HepG2 (cell line): ENCODE measurements around the gene TLR5. TPM values are rescaled to one million over a fixed set of nuclear protein-coding genes. Genes with fewer than 3 reads are reported as not detected.

Source experiments
- ATAC-seq: fragments of 200-7000 bp; cut with Tn5 transposase; 3 replicates; pipeline ENCODE4 v1.9.1; 2020; ENCODE audit warnings: mild to moderate bottlenecking, moderate library complexity
- BruUV-seq: library from RNA; stranded (reverse); fragments of 400-500 nt; replicated peaks from 2 replicates; lab custom pipeline; 2021; lab: Mats Ljungman, UMichigan
- CTCF ChIA-PET: fragments of 300-600 bp; formaldehyde crosslinking; extraction: SDS; loops from one replicate; lab custom pipeline; 2021; ENCODE audit warnings: low total read pairs, inconsistent platforms, low intra/inter-chr PET ratio; lab: Yijun Ruan, JAX
- POLR2A ChIA-PET: fragments of 350-600 bp; sonication (Branson Sonifier 250); formaldehyde crosslinking; loops from one replicate; lab custom pipeline; 2020; ENCODE audit warnings: antibody characterized with exemption, inconsistent platforms; lab: Yijun Ruan, JAX
- DNase-seq: peaks from one replicate; pipeline ENCODE4 v3.0.0-alpha.2; 2015; ENCODE audit warnings: low spot score
- FAIRE-seq: peaks from 3 replicates; lab custom pipeline; 2011; peaks lifted over from hg19 to GRCh38; lab: Jason Lieb, UNC
- H2AFZ ChIP-seq: one replicate; pipeline ENCODE4 v1.6.1; 2011; ENCODE audit warnings: low read length, inconsistent platforms
- H3K27ac ChIP-seq: fragments of 300-600 bp; 3 replicates; pipeline ENCODE4 v1.8.0; 2011; ENCODE audit warnings: mixed run types, mild to moderate bottlenecking, mixed read lengths, low read length, inconsistent platforms; ENCODE audit not compliant: insufficient read depth; ENCODE audit errors: extremely low read length
- H3K27me3 ChIP-seq, 2 experiments: fragments of 200-600 bp in 1 of 2; 2 replicates in 1 of 2; 3 replicates in 1 of 2; pipeline versions ENCODE4 v1.6.0 to v1.8.0; 2011; ENCODE audit warnings: low read length in 2 of 2, mild to moderate bottlenecking in 2 of 2, moderate library complexity in 2 of 2, inconsistent platforms in 1 of 2; ENCODE audit not compliant: insufficient read depth in 2 of 2, control insufficient read depth in 1 of 2
- H3K36me3 ChIP-seq, 2 experiments: fragments of 200-600 bp in 1 of 2; replicated peaks in 1 of 2; 2 replicates in 1 of 2; 3 replicates in 1 of 2; pipeline versions ENCODE4 v1.5.1 to v1.8.0; 2011; ENCODE audit warnings: low read length in 2 of 2, inconsistent platforms in 1 of 2; ENCODE audit not compliant: insufficient read depth in 2 of 2, control insufficient read depth in 1 of 2
- H3K4me1 ChIP-seq: 2 replicates; pipeline ENCODE4 v1.5.1; 2012; ENCODE audit warnings: low read length, inconsistent platforms; ENCODE audit not compliant: insufficient read depth
- H3K4me2 ChIP-seq: 2 replicates; pipeline ENCODE4 v1.6.0; 2011; ENCODE audit warnings: low read depth, low read length, inconsistent platforms
- H3K4me3 ChIP-seq, 3 experiments: fragments of 200-600 bp in 1 of 3; sonication (generic), shearing (Covaris generic) in 1 of 3; replicated peaks in 1 of 3; 2 replicates each; pipeline ENCODE4 v1.5.1; 2011 to 2016; ENCODE audit warnings: low read length in 3 of 3, inconsistent platforms in 2 of 3, low read depth in 2 of 3, mild to moderate bottlenecking in 2 of 3, control low read depth in 1 of 3, mixed read lengths in 1 of 3; ENCODE audit not compliant: insufficient read depth in 1 of 3
- H3K79me2 ChIP-seq: one replicate; pipeline ENCODE4 v1.6.1; 2011; ENCODE audit warnings: low read length, inconsistent platforms; ENCODE audit not compliant: insufficient read depth
- H3K9ac ChIP-seq: 2 replicates; pipeline ENCODE4 v1.6.0; 2011; ENCODE audit warnings: mild to moderate bottlenecking, low read depth, low read length, inconsistent platforms; ENCODE audit not compliant: insufficient read depth
- H3K9me3 ChIP-seq: 2 replicates; pipeline ENCODE4 v1.5.1; 2012; ENCODE audit warnings: mild to moderate bottlenecking, low read length
- H4K20me1 ChIP-seq: 2 replicates; pipeline ENCODE4 v1.6.0; 2011; ENCODE audit warnings: inconsistent platforms, mild to moderate bottlenecking, low read length, moderate library complexity; ENCODE audit not compliant: insufficient read depth
- ATAD3A ChIP-seq: sonication (generic); formaldehyde crosslinking; IDR thresholded peaks from 2 replicates; pipeline ENCODE4 v1.4.0; 2020; ENCODE audit warnings: missing genetic modification reagents
- ATF2 ChIP-seq: sonication (generic); formaldehyde crosslinking; IDR thresholded peaks from 2 replicates; pipeline ENCODE4 v1.4.0; 2020; ENCODE audit warnings: missing genetic modification reagents
- ATRX ChIP-seq: sonication (generic); formaldehyde crosslinking; IDR thresholded peaks from 2 replicates; pipeline ENCODE4 v1.4.0; 2020; ENCODE audit warnings: missing genetic modification reagents, borderline replicate concordance
- DMAP1 ChIP-seq: IDR thresholded peaks from 2 replicates; pipeline ENCODE4 v1.6.1; 2016
- HBP1 ChIP-seq: IDR thresholded peaks from 2 replicates; pipeline ENCODE4 v1.6.1; 2016; ENCODE audit warnings: low read depth, control low read depth
- PHF8 ChIP-seq: sonication (generic); formaldehyde crosslinking; IDR thresholded peaks from 2 replicates; pipeline ENCODE4 v1.5.0; 2020; ENCODE audit warnings: missing genetic modification reagents
- ZKSCAN1 ChIP-seq: fragments of 150-350 bp; IDR thresholded peaks from 2 replicates; pipeline ENCODE4 v1.6.1; 2014; ENCODE audit warnings: low read length
- ZNF281 ChIP-seq: sonication (generic); formaldehyde crosslinking; IDR thresholded peaks from 2 replicates; pipeline ENCODE4 v1.4.0; 2020; ENCODE audit warnings: missing genetic modification reagents, borderline replicate concordance
- ZNF503 ChIP-seq: sonication (generic); formaldehyde crosslinking; IDR thresholded peaks from 2 replicates; pipeline ENCODE4 v1.4.0; 2020; ENCODE audit warnings: missing genetic modification reagents
- ZNF768 ChIP-seq: sonication (generic); formaldehyde crosslinking; IDR thresholded peaks from 2 replicates; pipeline ENCODE4 v1.4.0; 2020; ENCODE audit warnings: missing genetic modification reagents
- WGBS: methylation state at CpG from one replicate; pipeline ENCODE4 v1.1.6; 2017; ENCODE audit warnings: low lambda C conversion rate; 5-methylcytosine and 5-hydroxymethylcytosine counted together
- in situ Hi-C: cut with HindIII; loops from 2 replicates; pipeline ENCODE4 v1.10.0; 2017; ENCODE audit warnings: low pct_unique_long_range_greater_than_20kb; ENCODE audit not compliant: extremely low pct_ligation_motif_present
- intact Hi-C: fragments of 100-400 bp; cut with micrococcal nuclease; formaldehyde crosslinking; loops from one replicate; pipeline ENCODE4 v1.10.0; 2022; ENCODE audit not compliant: unreplicated experiment
- polyA plus RNA-seq, 8 experiments: library from polyadenylated mRNA; depleted of rRNA in 3 of 8; stranded (reverse) in 7 of 8; unstranded in 1 of 8; fragments of >200 nt; fragmentation: Illumina TruSeq in 4 of 8; extraction: Trizol in 4 of 8; gene quantifications; 2 replicates each; pipeline versions ENCODE4 v1.2.1 to v1.2.3, GENCODE V29; 2011 to 2016; ENCODE audit warnings: low read depth in 4 of 8, missing spikeins in 1 of 8, mixed read lengths in 1 of 8; ENCODE audit not compliant: insufficient read depth in 1 of 8
- total RNA-seq, 5 experiments: library from RNA; depleted of rRNA; stranded (reverse); fragments of >200 nt; fragmentation: Illumina TruSeq; extraction: Trizol; gene quantifications; 2 replicates each; pipeline ENCODE4 v1.2.3, GENCODE V29; 2016; ENCODE audit warnings: low read depth in 1 of 5

Gene TLR5
- total and polyA plus RNA-seq, 2 of the 13 experiments (the other 11 are each of a cell fraction or from before 2014, with no cell fraction given): not detected

GRCh38 chr1:223105568-223105967 lies 37.5 kb downstream of the TLR5 start:
- POLR2A ChIA-PET: no interaction called here
- no peak for DNase-seq
- Histone ChIP-seq H3K4me2 (no peak overlapping the region), H3K27ac (no peak overlapping the region), H3K4me3 (no peak overlapping the region)
- TF ChIP-seq ATF2 (CRISPR knock-in tag) (no peak), ATAD3A (CRISPR knock-in tag) (no peak)
- TF ChIP-seq, all 625 proteins: peak for 0
- Histone ChIP-seq H3K79me2 (no peaks in the 10 kb centered on the region), H4K20me1 (no peaks in the 10 kb centered on the region), H3K36me3 (no peaks in the 10 kb centered on the region), H3K9ac (no peak overlapping the region), H3K4me1 (peaks cover 24% of the 10 kb centered on the region), H3K9me3 (no peaks in the 10 kb centered on the region), H3K27me3 (0 out of 5 replicates have a peak, but pooled peaks cover 0 to 3% of the 10 kb centered on the region in 2 experiments), H2AFZ (no peak overlapping the region)
- no TSS peak for BruUV-seq
- CTCF ChIA-PET: no interaction called here
- intact Hi-C loops (no loop called here), in situ Hi-C loops (no loop called here)
- WGBS: 70% methylated on average over 6 of the region's 7 CpGs
- ATAC-seq: no peak
- no peak for FAIRE-seq

GRCh38 chr1:223102797-223103533 lies 40.1 kb downstream of the TLR5 start:
- Histone ChIP-seq H3K27me3 (0 out of 5 replicates have a peak, but pooled peaks cover 0 to 3% of the 10 kb centered on the region in 2 experiments), H2AFZ (no peak overlapping the region), H3K36me3 (no peaks in the 10 kb centered on the region), H3K79me2 (no peaks in the 10 kb centered on the region), H4K20me1 (no peaks in the 10 kb centered on the region), H3K27ac (no peak overlapping the region), H3K4me1 (peaks cover 7% of the 10 kb centered on the region; the same call in 1 of the 2 replicates), H3K9me3 (no peaks in the 10 kb centered on the region), H3K4me2 (no peak overlapping the region), H3K4me3 (no peak overlapping the region), H3K9ac (no peak overlapping the region)
- FAIRE-seq: no peak
- TF ChIP-seq ATRX: no peak
- no peak for TF ChIP-seq HBP1 (CRISPR knock-in tag)
- no peak for TF ChIP-seq DMAP1
- no peak for TF ChIP-seq ZNF768 (CRISPR knock-in tag)
- TF ChIP-seq ZNF503 (CRISPR knock-in tag): no peak
- TF ChIP-seq PHF8 (CRISPR knock-in tag): no peak
- no peak for TF ChIP-seq ZNF281 (CRISPR knock-in tag)
- no peak for TF ChIP-seq ZKSCAN1
- ChIA-PET CTCF (no interaction called here), POLR2A (no interaction called here)
- WGBS: 64% methylated on average over 10 of the region's 10 CpGs
- no peak for DNase-seq
- in situ Hi-C loops (no loop called here), intact Hi-C loops (no loop called here)
- ATAC-seq: no peak
- no TSS peak for BruUV-seq
